K562 (cell line): ENCODE data around the gene CD74. TPM values are rescaled to one million over a fixed set of nuclear protein-coding genes. Genes with fewer than 3 reads are reported as not detected.

ENCODE experiments used
- ATAC-seq: fragments of 200-7000 bp; cut with Tn5 transposase; 3 replicates; pipeline ENCODE4 v1.9.1; 2020; ENCODE audit warnings: moderate library complexity
- BruUV-seq: library from RNA; stranded (reverse); fragments of 400-500 nt; replicated peaks from 2 replicates; lab custom pipeline; 2021; lab: Mats Ljungman, UMichigan
- CTCF ChIA-PET: fragments of 300-600 bp; formaldehyde crosslinking; extraction: SDS; loops from one replicate; lab custom pipeline; 2021; ENCODE audit warnings: low intra/inter-chr PET ratio; lab: Yijun Ruan, JAX
- POLR2A ChIA-PET: fragments of 300-600, 350-650 bp; sonication (Branson Sonifier 250); formaldehyde crosslinking; extraction: SDS; loops from one replicate; lab custom pipeline; 2021; ENCODE audit warnings: antibody characterized with exemption, inconsistent platforms; lab: Yijun Ruan, JAX
- DNase-seq, 4 experiments: peaks; one replicate each; pipeline versions ENCODE4 v3.0.0 to v3.0.0-alpha.2; 2011 to 2018; ENCODE audit warnings: low spot score in 3 of 4, mixed read lengths in 3 of 4; ENCODE audit errors: extremely low read depth in 1 of 4
- FAIRE-seq: peaks from 2 replicates; lab custom pipeline; 2011; peaks lifted over from hg19 to GRCh38; lab: Jason Lieb, UNC
- H2AFZ ChIP-seq: 2 replicates; pipeline ENCODE4 v1.6.0; 2011; ENCODE audit warnings: low read depth, low read length, control low read depth, inconsistent platforms
- H3K27ac ChIP-seq: fragments of 200-600 bp; 3 replicates; pipeline ENCODE4 v1.8.0; 2011; ENCODE audit warnings: low read depth, mild to moderate bottlenecking, control low read depth, inconsistent platforms, low read length, moderate library complexity, mixed read lengths; ENCODE audit errors: extremely low read depth
- H3K27me3 ChIP-seq, 2 experiments: fragments of 300-600 bp in 1 of 2; 2 replicates in 1 of 2; 3 replicates in 1 of 2; pipeline versions ENCODE4 v1.6.0 to v1.8.0; 2011; ENCODE audit warnings: inconsistent platforms in 2 of 2, low read length in 2 of 2, mild to moderate bottlenecking in 1 of 2, mixed read lengths in 1 of 2, moderate library complexity in 1 of 2; ENCODE audit not compliant: control insufficient read depth in 2 of 2, insufficient read depth in 2 of 2
- H3K36me3 ChIP-seq: fragments of 300-600 bp; 3 replicates; pipeline ENCODE4 v1.8.0; 2011; ENCODE audit warnings: mild to moderate bottlenecking, low read length, inconsistent platforms; ENCODE audit not compliant: control insufficient read depth, insufficient read depth
- H3K4me1 ChIP-seq, 2 experiments: fragments of 200-600 bp in 1 of 2; replicated peaks in 1 of 2; 2 replicates in 1 of 2; 3 replicates in 1 of 2; pipeline versions ENCODE4 v1.5.1 to v1.8.0; 2011; ENCODE audit warnings: inconsistent platforms in 2 of 2, low read length in 2 of 2, mild to moderate bottlenecking in 1 of 2, mixed read lengths in 1 of 2, moderate library complexity in 1 of 2; ENCODE audit not compliant: control insufficient read depth in 2 of 2, insufficient read depth in 2 of 2
- H3K4me2 ChIP-seq: 2 replicates; pipeline ENCODE4 v1.6.1; 2011; ENCODE audit warnings: low read length, control low read depth, inconsistent platforms, mixed read lengths; ENCODE audit not compliant: insufficient read depth
- H3K4me3 ChIP-seq: fragments of 200-600 bp; sonication (generic), shearing (Covaris generic); 2 replicates; pipeline ENCODE4 v1.5.1; 2016; ENCODE audit warnings: control low read depth, inconsistent platforms
- H3K79me2 ChIP-seq: fragments of 200-600 bp; 3 replicates; pipeline ENCODE4 v1.8.0; 2011; ENCODE audit warnings: low read length, inconsistent platforms; ENCODE audit not compliant: control insufficient read depth, insufficient read depth
- H3K9ac ChIP-seq, 2 experiments: 2 replicates each; pipeline versions ENCODE4 v1.6.0 to v1.6.1; 2011; ENCODE audit warnings: low read depth in 2 of 2, low read length in 2 of 2, control low read depth in 1 of 2, inconsistent platforms in 1 of 2, mild to moderate bottlenecking in 1 of 2, mixed read lengths in 1 of 2; ENCODE audit not compliant: insufficient read depth in 1 of 2
- H3K9me1 ChIP-seq: one replicate; pipeline ENCODE4 v1.6.0; 2011; ENCODE audit warnings: inconsistent platforms, mild to moderate bottlenecking, low read length, moderate library complexity; ENCODE audit not compliant: control insufficient read depth, insufficient read depth
- H3K9me3 ChIP-seq: replicated peaks from 2 replicates; pipeline ENCODE4 v1.5.1; 2011; ENCODE audit warnings: low read depth, low read length, inconsistent platforms; ENCODE audit not compliant: control insufficient read depth, insufficient read depth
- H4K20me1 ChIP-seq: replicated peaks from 2 replicates; pipeline ENCODE4 v1.6.1; 2011; ENCODE audit warnings: low read length, inconsistent platforms, mixed read lengths; ENCODE audit not compliant: control insufficient read depth, insufficient read depth
- BCOR ChIP-seq: fragments of 450-650 bp; IDR thresholded peaks from 2 replicates; pipeline ENCODE4 v1.6.1; 2016
- DIDO1 ChIP-seq: fragments of 450-650 bp; IDR thresholded peaks from 2 replicates; pipeline ENCODE4 v1.6.1; 2016; ENCODE audit warnings: low read depth, missing biosample characterization, missing genetic modification characterization
- PHB2 ChIP-seq: fragments of 450-650 bp; IDR thresholded peaks from 2 replicates; pipeline ENCODE4 v1.6.1; 2017; ENCODE audit warnings: low read depth
- PML ChIP-seq: IDR thresholded peaks from 2 replicates; pipeline ENCODE4 v1.6.1; 2012; ENCODE audit warnings: low read length, inconsistent platforms
- POU5F1 ChIP-seq: fragments of 150-350 bp; IDR thresholded peaks from 2 replicates; pipeline ENCODE4 v1.6.1; 2014; ENCODE audit warnings: borderline replicate concordance, low read length, low read depth, mild to moderate bottlenecking; ENCODE audit not compliant: partially characterized antibody
- SP1 ChIP-seq: sonication (generic); formaldehyde crosslinking; IDR thresholded peaks from 2 replicates; pipeline ENCODE4 v1.8.1; 2022; ENCODE audit warnings: mild to moderate bottlenecking, missing genetic modification reagents
- TOE1 ChIP-seq, 2 experiments: fragments of 450-650 bp in 1 of 2; sonication (generic) in 1 of 2; formaldehyde crosslinking in 1 of 2; IDR thresholded peaks; 2 replicates each; pipeline versions ENCODE4 v1.7.1 to v1.8.0; 2016 to 2022; ENCODE audit warnings: borderline replicate concordance in 2 of 2, mild to moderate bottlenecking in 2 of 2, antibody characterized with exemption in 1 of 2, inconsistent platforms in 1 of 2, low read depth in 1 of 2, missing genetic modification reagents in 1 of 2, moderate library complexity in 1 of 2
- ZNF121 ChIP-seq: sonication (generic); formaldehyde crosslinking; conservative IDR thresholded peaks from 2 replicates; pipeline ENCODE4 v1.8.0; 2022; ENCODE audit warnings: missing genetic modification reagents
- ZNF76 ChIP-seq: fragments of 250-450 bp; sonication (Bioruptor Pico); IDR thresholded peaks from 2 replicates; pipeline ENCODE4 v1.4.0; 2020; ENCODE audit warnings: mild to moderate bottlenecking, moderate library complexity, borderline replicate concordance
- WGBS: fragments of 100-300 bp; shearing (Covaris generic); methylation state at CpG from one replicate; pipeline ENCODE4 v1.1.6; 2016; ENCODE audit warnings: low coverage, mixed read lengths; ENCODE audit not compliant: insufficient coverage; ENCODE audit errors: missing lambda C conversion rate; 5-methylcytosine and 5-hydroxymethylcytosine counted together
- in situ Hi-C: fragments of 300-500 bp; cut with MboI; formaldehyde crosslinking; loops from 4 replicates; pipeline ENCODE4 v1.15.0; 2018; ENCODE audit warnings: inconsistent platforms, mixed read lengths
- intact Hi-C: fragments of 100-400 bp; cut with micrococcal nuclease; formaldehyde crosslinking; loops from 2 replicates; pipeline ENCODE4 v1.14.2; 2022
- polyA plus RNA-seq, 8 experiments: library from polyadenylated mRNA; depleted of rRNA in 4 of 8; stranded (reverse) in 5 of 8; unstranded in 3 of 8; fragments of >200 nt; fragmentation: Nextera tagmentation in 2 of 8; fragmentation: Illumina TruSeq in 1 of 8; extraction: Ambion mirVana in 2 of 8; extraction: Trizol in 1 of 8; gene quantifications; 2 replicates each; pipeline versions ENCODE4 v1.2.1 to v1.2.3, GENCODE V29; 2011 to 2014; ENCODE audit warnings: inconsistent platforms in 1 of 8, missing spikeins in 1 of 8
- total RNA-seq, 7 experiments: library from RNA; depleted of rRNA in 6 of 7; stranded (reverse); fragments of >200 nt in 6 of 7; fragmentation: Illumina TruSeq in 2 of 7; extraction: Trizol in 2 of 7; gene quantifications; 2 replicates each; pipeline versions ENCODE4 v1.2.1 to v1.2.3, GENCODE V29; 2011 to 2021; ENCODE audit warnings: low replicate concordance in 1 of 7
- TF ChIP-seq, protein P1 (sequence below), 2 experiments: fragments of 450-650 bp in 1 of 2; IDR thresholded peaks; 2 replicates each; pipeline ENCODE4 v1.6.1; 2011 to 2017; ENCODE audit warnings: low read depth in 2 of 2, antibody characterized with exemption in 1 of 2, borderline replicate concordance in 1 of 2, low read length in 1 of 2, mild to moderate bottlenecking in 1 of 2, mixed read lengths in 1 of 2; ENCODE audit not compliant: control insufficient read depth in 1 of 2
- TF ChIP-seq, protein P2 (sequence below): fragments of 450-650 bp; IDR thresholded peaks from 2 replicates; pipeline ENCODE4 v1.6.1; 2016; ENCODE audit warnings: mild to moderate bottlenecking

The CD74 gene
- total and polyA plus RNA-seq, 9 of the 15 experiments (the other 6 are each of a cell fraction or from before 2014, with no cell fraction given), result 0.07 to 4.8 (median 0.32) TPM

DNA sequence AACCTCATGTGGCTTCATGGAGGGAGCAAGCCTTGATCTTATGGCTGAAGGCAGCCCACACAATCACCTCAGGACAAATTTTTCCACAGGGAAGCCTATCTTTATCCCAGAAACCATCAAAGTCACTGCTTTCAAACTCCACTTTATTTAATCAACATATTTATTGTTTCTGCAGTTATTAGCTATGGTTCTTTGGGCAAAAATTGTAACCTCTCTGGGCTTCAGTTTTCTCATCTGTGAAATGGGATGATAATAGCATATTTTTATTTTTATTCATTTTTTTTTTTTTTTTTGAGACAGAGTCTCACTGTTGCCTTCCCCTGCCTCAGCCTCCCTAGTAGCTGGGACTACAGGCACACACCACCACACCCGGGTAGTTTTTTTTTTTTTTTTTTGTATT, 38.9 kb upstream of the CD74 start (continued):
- TF ChIP-seq BCOR (peak; percentile 90), ZNF76 (CRISPR knock-in tag) (no peak)

DNA sequence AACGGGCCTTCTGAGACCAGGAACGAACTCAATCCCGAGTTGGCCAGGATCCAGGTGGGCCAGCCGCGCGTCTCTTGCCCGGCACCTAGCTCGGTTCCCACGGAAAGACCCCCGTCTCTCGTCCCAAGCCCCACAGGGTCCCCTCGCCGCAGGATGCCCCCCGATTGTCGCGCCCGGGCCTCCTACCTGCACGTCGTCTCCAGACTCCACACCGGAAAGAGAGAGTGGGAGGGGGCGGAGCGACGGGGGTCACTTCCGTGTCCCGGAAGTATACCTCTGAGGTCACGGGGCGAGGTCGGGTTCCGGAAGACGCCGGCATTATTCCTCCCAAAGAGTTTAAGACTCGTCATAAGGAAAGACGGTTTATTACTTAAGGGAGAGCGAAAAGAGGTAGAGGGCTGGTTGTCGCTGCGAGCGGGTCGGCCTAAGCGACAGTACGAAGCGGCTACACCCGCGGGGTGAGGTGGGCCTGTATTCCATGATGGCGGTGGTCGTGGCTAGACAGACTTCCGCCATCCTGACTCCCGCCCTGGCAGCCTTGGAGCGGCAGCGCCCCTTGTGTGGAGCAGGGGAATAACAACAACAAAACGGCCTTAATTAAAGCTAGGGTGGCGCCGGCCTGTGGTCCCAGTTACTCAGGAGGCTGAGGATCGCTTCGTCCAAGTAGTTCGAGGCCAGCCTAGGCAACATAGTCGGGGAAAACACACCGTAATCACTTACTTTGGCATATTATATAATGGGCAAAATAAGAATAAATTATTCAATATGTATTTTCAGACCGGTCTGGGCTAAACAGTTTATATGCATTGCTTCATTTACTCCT, 37.0 kb upstream of the CD74 start, which contains the start of gene RPS14:
Gene RPS14, minus strand, starts transcription at position 223 of the 823 bp plus-strand sequence. CDS start 2,006 bp downstream, outside the sequence.
- BruUV-seq, result TSS peak; percentile 97
- ATAC-seq (peak; percentile 94), DNase-seq (peak; percentile 93 to 96 (median 94)), FAIRE-seq (peak; percentile 87)
- Histone ChIP-seq H4K20me1 (peaks cover 28% of the 10 kb centered on the region), H3K9me3 (no peaks in the 10 kb centered on the region), H3K27ac (peak within 1 kb of the TSS; percentile 100), H3K4me2 (peak within 1 kb of the TSS; percentile 95), H3K4me1 (peaks cover 8 to 11% of the 10 kb centered on the region in 2 experiments; a peak in 4 of 5 replicates), H3K27me3 (no peaks in the 10 kb centered on the region), H3K9ac (peak within 1 kb of the TSS; percentile 97 to 98), H3K79me2 (peaks cover 40% of the 10 kb centered on the region), H3K4me3 (peak within 1 kb of the TSS; percentile 87), H2AFZ (peak within 1 kb of the TSS; percentile 100), H3K36me3 (peaks cover 48% of the 10 kb centered on the region), H3K9me1 (no peaks in the 10 kb centered on the region)
- ChIA-PET CTCF (interaction anchor here (0.6 to 1.7 kb wide), 3 partner anchors 39 to 95 kb away, joined by 3 to 5 read pairs (median 4); no protein-coding TSS in a partner anchor), POLR2A (interaction anchor here (0.5 to 1.5 kb wide), 27 partner anchors 9 to 760 kb away, joined by 3 to 10 read pairs (median 3); partner anchors contain the start of gene SMIM3)
- intact Hi-C loops, result loop anchor here (10.0 kb wide), 1 partner anchor 325 kb away; the partner anchor contains the start of gene SMIM3
- in situ Hi-C loops, result loop anchor here (10.0 kb wide), 2 partner anchors 205 to 395 kb away; partner anchors contain the start of gene IRGM
- 3% methylated on average over 58 of the region's 58 CpGs for WGBS
- TF ChIP-seq, protein P1, sequence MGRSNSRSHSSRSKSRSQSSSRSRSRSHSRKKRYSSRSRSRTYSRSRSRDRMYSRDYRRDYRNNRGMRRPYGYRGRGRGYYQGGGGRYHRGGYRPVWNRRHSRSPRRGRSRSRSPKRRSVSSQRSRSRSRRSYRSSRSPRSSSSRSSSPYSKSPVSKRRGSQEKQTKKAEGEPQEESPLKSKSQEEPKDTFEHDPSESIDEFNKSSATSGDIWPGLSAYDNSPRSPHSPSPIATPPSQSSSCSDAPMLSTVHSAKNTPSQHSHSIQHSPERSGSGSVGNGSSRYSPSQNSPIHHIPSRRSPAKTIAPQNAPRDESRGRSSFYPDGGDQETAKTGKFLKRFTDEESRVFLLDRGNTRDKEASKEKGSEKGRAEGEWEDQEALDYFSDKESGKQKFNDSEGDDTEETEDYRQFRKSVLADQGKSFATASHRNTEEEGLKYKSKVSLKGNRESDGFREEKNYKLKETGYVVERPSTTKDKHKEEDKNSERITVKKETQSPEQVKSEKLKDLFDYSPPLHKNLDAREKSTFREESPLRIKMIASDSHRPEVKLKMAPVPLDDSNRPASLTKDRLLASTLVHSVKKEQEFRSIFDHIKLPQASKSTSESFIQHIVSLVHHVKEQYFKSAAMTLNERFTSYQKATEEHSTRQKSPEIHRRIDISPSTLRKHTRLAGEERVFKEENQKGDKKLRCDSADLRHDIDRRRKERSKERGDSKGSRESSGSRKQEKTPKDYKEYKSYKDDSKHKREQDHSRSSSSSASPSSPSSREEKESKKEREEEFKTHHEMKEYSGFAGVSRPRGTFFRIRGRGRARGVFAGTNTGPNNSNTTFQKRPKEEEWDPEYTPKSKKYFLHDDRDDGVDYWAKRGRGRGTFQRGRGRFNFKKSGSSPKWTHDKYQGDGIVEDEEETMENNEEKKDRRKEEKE (IDR thresholded peaks at IDR 0.05; ENCODE audit: borderline replicate concordance in 1 of 2, control insufficient read depth in 1 of 2, low read depth in 2 of 2, low read length in 1 of 2), result 0 out of 4 replicates have a peak, but pooled peaks of 1 of the 2 experiments have one; percentile 63
- TF ChIP-seq PHB2 (no peak), SP1 (CRISPR knock-in tag) (peak; percentile 92), ZNF121 (no peak), PML (peak; percentile 84), POU5F1 (no peak), DIDO1 (tag) (peak; percentile 98), TOE1 (IDR thresholded peaks at IDR 0.05; ENCODE audit: borderline replicate concordance) (peak; percentile 88), TOE1 (CRISPR knock-in tag; IDR thresholded peaks at IDR 0.05; ENCODE audit: borderline replicate concordance, low read depth) (no peak)
- TF ChIP-seq, protein P2, sequence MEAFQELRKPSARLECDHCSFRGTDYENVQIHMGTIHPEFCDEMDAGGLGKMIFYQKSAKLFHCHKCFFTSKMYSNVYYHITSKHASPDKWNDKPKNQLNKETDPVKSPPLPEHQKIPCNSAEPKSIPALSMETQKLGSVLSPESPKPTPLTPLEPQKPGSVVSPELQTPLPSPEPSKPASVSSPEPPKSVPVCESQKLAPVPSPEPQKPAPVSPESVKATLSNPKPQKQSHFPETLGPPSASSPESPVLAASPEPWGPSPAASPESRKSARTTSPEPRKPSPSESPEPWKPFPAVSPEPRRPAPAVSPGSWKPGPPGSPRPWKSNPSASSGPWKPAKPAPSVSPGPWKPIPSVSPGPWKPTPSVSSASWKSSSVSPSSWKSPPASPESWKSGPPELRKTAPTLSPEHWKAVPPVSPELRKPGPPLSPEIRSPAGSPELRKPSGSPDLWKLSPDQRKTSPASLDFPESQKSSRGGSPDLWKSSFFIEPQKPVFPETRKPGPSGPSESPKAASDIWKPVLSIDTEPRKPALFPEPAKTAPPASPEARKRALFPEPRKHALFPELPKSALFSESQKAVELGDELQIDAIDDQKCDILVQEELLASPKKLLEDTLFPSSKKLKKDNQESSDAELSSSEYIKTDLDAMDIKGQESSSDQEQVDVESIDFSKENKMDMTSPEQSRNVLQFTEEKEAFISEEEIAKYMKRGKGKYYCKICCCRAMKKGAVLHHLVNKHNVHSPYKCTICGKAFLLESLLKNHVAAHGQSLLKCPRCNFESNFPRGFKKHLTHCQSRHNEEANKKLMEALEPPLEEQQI, result peak; percentile 97; the same call in 1 of the 2 replicates
